Stimulated activated CD4-positive, alpha-beta T cell treated with anti-CD3 and anti-CD28 coated beads, Interleukin-1b, Interleukin-23, amount 100 ng/mL, for 24 hours (primary cell): ENCODE results near the gene NTNG1.

ENCODE experiments used
- DNase-seq, 4 experiments: peaks; one replicate each; pipeline ENCODE4 v3.0.0-alpha.2; 2020; ENCODE audit warnings: low read depth in 4 of 4, low spot score in 1 of 4

The NTNG1 gene

DNA sequence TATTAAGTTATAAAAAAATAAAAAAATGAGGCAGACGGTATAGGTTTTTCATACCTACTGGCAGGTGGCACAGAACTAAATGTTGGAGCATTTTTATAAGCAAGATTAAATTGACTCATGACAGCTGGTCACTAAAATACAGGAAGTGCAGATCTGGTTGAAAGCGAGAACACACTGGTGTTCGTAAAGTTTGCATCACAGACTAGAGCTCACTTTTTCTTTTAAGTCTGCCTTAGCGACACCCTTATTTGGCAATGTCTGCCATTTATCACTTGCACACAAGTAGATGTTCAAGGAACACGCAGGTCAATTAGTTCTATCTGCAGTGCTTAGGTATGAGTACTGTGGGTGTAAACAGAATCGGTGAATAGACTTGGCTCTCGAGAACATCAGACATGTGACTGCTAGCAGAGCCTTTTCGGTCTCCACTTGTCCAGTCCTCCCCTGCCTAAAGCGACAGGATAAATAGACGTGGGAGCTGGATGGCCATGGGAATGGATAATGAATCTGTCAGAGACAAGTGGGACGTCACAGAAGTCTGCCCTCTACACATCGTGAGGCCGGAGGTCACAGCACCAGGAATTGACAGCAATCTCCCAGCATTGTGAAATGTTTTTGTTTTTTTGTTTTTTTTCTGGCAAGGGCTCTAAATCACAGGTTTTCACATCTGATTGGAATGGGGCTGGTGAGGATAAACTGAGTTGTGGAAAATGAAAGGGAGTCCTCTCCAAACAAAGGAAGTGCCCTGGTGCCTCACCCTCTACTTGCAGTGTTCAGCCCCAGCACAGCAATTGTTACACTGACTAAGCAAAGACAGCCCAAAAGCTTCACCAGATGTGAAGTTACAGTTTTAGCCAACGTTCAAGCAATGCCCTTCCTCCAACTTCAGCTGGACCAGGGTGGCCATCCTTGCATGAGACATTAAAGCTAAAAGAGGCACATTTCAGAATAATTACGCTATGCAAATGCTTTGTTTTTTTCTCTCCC lies 248.9 kb downstream of the NTNG1 start:
- DNase-seq: no peak

DNA sequence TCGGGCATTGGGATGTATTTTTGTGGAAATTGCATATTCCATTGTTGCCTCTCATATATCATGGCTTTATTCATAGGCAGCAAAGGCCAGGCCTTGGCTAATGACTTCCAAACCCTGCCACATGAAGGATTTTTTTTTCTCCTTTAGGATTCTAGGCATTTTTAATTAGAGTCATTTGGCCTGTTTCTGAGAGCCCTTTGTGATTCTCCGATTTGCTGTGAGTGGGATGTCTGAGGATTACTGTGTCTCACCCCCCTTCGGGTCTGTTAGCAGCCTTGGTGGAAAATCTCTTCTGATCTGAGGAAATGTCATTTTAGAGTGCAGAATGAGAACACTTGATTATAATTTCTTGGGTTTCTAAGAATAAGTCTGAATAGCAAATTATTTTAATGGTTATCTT lies 253.5 kb downstream of the NTNG1 start:
- no peak for DNase-seq

- DNase-seq: no peak
Measured at GRCh38 chr1:107401704-107402103, 260.9 kb downstream of the NTNG1 start.

GRCh38 chr1:107404756-107405155 lies 263.9 kb downstream of the NTNG1 start:
- DNase-seq: no peak

DNA sequence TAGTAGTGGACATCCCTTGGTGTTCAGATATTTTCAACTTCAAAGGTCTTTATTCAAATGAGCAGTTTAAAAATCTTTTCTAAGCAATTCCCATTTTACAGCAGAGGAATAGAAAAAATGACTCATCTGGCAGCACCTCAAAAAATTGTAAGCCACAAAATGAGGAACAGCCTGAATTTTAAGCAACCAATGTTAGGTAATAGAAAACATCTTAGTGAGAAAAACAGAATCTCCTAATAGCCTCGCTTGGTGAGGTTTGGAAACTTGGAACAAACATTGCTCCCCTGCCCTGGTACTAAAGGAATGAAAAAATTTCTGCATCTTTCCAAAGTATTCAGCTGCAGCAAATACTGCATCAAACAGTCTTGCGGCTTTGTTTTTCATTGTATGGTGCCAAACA lies 264.4 kb downstream of the NTNG1 start:
- DNase-seq: no peak

- DNase-seq: no peak
Measured at GRCh38 chr1:107407011-107407410, 266.2 kb downstream of the NTNG1 start.

DNA sequence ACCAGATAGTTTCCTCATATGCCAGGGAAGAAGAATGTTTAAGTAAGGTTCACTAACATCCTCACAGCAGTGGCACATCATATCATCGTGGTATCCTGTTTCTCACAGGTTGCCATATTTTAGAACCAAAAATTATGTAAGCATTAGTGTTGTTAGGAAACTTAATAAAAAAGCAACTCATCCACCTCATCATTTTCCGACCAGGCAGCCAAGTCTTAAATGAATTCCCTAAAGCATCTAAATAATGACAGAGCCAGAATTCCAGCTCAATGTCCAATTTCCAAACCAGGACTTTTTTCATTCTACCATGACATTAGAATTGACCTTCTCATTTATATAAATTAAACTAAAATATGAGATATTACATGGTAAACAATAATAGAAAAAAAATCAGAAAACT lies 272.7 kb downstream of the NTNG1 start:
- no peak for DNase-seq

- DNase-seq: no peak
Measured at GRCh38 chr1:107413951-107414350, 273.1 kb downstream of the NTNG1 start.

- no peak for DNase-seq
Measured at GRCh38 chr1:107414550-107414949, 273.7 kb downstream of the NTNG1 start.

- DNase-seq: no peak
Measured at GRCh38 chr1:107415241-107415640, 274.4 kb downstream of the NTNG1 start.

DNA sequence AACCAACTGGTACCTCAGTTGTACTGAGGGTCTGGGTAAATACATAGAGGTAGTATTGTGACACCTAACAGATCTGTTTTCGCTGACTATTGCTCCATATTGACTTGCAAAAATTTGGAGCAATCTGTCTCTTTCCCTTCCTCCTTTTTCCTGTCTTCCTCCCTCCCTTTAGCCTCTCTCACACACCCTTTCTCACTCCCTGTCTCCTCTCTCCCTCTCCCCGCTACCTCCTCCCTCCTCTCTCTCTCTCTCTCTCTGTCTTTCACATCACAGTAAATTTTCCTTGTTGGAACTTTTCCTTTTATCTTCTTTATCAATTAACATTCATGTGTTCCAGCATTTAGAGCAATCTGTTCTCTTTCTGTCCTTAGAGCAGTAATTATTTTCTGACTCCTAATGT lies 278.2 kb downstream of the NTNG1 start:
- no peak for DNase-seq

- no peak for DNase-seq
Measured at GRCh38 chr1:107422901-107423300, 282.1 kb downstream of the NTNG1 start.

- no peak for DNase-seq
Measured at GRCh38 chr1:107430540-107431228, 289.8 kb downstream of the NTNG1 start.

- no peak for DNase-seq
Measured at GRCh38 chr1:107432108-107432507, 291.3 kb downstream of the NTNG1 start.

DNA sequence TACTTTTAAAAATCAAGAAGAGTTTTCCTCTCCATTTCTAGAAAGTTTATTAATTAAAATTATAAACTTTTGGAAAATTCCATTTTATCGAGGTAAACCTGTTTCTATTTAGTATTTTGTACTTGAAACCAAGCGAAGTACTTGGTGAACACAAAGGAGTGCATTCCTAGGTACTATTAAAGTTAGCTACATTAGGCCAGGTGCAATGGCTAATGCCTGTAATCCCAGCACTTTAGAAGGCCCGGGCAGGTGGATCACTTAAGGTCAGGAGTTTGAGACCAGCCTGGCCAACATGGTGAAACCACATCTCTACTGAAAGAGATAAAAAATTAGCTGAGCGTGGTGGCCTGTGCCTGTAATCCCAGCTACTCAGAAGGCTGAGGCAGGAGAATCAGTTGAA lies 292.2 kb downstream of the NTNG1 start:
- no peak for DNase-seq

- DNase-seq: no peak
Measured at GRCh38 chr1:107433635-107434360, 293.0 kb downstream of the NTNG1 start.

- no peak for DNase-seq
Measured at GRCh38 chr1:107434361-107434693, 293.5 kb downstream of the NTNG1 start.

DNA sequence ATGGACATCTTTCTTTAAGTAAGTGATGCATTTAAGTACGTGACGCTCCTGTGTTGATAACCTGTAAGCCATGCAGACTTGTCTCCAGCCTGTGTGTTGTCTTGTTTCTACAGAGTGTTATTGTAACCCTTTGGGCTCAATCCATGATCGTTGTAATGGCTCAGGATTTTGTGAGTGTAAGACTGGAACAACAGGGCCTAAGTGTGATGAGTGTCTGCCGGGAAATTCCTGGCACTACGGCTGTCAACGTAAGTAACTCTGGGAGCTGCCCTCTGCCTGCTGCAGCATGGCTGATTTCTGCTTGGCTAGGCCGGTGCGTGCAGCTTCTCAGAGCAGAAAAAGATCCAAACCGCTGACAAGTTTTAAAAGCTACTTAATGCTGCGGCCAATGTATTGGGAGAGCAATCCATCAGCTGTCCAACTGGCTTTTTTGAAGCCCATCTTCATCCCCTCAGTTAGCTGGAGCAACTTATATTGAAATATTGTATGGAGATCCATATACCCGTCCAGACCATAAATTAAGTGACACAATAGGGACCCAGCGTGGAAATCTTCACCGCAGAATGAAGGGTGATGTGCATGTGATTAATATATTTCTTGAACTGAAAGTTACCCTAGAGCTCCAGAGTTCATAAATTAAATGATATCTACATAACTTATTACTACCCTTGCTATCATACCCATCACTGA lies 295.9 kb downstream of the NTNG1 start:
- no peak for DNase-seq

- no peak for DNase-seq
Measured at GRCh38 chr1:107439567-107439966, 298.7 kb downstream of the NTNG1 start.

DNA sequence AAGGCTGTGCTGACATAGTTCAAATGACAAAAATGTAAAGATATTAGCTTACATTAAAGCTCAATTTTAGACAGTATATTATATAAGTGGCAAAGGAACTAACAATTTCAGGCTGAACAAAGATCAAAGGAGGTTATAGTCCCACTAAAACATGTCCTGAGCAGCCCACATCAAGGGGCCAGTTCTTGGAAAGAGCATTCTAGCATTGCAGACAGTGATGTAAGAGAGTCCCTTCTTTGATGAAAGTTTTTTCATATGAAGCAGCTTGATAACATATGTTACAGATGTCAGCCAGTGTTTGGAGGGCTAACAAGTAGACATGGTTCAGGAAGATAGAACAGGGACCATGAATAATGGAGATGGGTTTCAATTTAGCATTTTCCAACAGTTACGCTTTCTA lies 301.7 kb downstream of the NTNG1 start:
- no peak for DNase-seq

DNA sequence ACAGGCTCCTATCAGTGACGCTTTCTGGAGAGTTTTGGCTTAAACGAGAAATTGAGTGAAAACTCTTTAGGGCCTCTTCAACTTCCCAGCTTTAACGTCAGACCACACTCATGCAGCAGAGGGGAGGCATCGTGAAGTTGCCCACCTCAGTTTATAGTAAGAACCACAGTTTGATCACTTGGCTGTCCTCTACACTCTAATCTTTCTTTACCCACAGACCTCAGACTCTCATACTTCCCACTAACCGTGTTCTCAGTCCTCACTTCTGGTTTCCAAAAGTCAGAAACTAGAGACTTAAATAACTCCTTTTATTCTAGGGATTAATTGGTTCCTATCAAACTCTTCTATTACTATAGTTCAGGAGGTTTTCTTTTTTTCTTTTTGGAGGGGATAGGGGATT lies 302.2 kb downstream of the NTNG1 start:
- DNase-seq: no peak
